Neural cell (in vitro differentiated cells): ENCODE measurements around the gene LARP7. TPM values are rescaled to one million over a fixed set of nuclear protein-coding genes. Genes with fewer than 3 reads are reported as not detected.

Experiments
- H2AFZ ChIP-seq: fragments of 200-600, 300-800 bp; sonication (generic), shearing (Covaris generic); 2 replicates; pipeline ENCODE4 v1.6.0; 2014; ENCODE audit warnings: low read depth, mild to moderate bottlenecking, antibody characterized with exemption, low read length, moderate library complexity
- H3F3A ChIP-seq: fragments of 200-600 bp; shearing (Covaris generic); 2 replicates; pipeline ENCODE4 v1.6.1; 2016; ENCODE audit warnings: mild to moderate bottlenecking, moderate library complexity, mixed read lengths, antibody characterized with exemption, low read length; ENCODE audit not compliant: insufficient read depth, poor library complexity, severe bottlenecking
- H3K27ac ChIP-seq: fragments of 200-600, 300-800 bp; sonication (generic), shearing (Covaris generic); 2 replicates; pipeline ENCODE4 v1.5.1; 2014; ENCODE audit warnings: mild to moderate bottlenecking, low read length, moderate library complexity
- H3K27me3 ChIP-seq: fragments of 300-800, 200-600 bp; sonication (generic), shearing (Covaris generic); 2 replicates; pipeline ENCODE4 v1.6.0; 2014; ENCODE audit warnings: mild to moderate bottlenecking, low read depth, low read length, moderate library complexity; ENCODE audit not compliant: insufficient read depth
- H3K36me3 ChIP-seq: fragments of 300-800, 200-600 bp; sonication (generic), shearing (Covaris generic); 2 replicates; pipeline ENCODE4 v1.5.1; 2014; ENCODE audit warnings: mild to moderate bottlenecking, antibody characterized with exemption, low read length, moderate library complexity; ENCODE audit not compliant: insufficient read depth
- H3K4me2 ChIP-seq: fragments of 300-800, 200-600 bp; sonication (generic), shearing (Covaris generic); 2 replicates; pipeline ENCODE4 v1.6.0; 2014; ENCODE audit warnings: mild to moderate bottlenecking, low read length
- H3K4me3 ChIP-seq: fragments of 300-800, 200-600 bp; sonication (generic), shearing (Covaris generic); 2 replicates; pipeline ENCODE4 v1.5.1; 2014; ENCODE audit warnings: mild to moderate bottlenecking, low read length, moderate library complexity
- H3K79me2 ChIP-seq: fragments of 200-600 bp; shearing (Covaris generic); replicated peaks from 2 replicates; pipeline ENCODE4 v1.6.0; 2014; ENCODE audit warnings: mild to moderate bottlenecking, low read length, moderate library complexity; ENCODE audit not compliant: insufficient read depth
- H3K9ac ChIP-seq: fragments of 300-800, 200-600 bp; sonication (generic), shearing (Covaris generic); 2 replicates; pipeline ENCODE4 v1.6.1; 2016; ENCODE audit warnings: mild to moderate bottlenecking, low read length, mixed read lengths
- H3K9me2 ChIP-seq: fragments of 200-600 bp; shearing (Covaris generic); 2 replicates; pipeline ENCODE4 v1.6.1; 2016; ENCODE audit warnings: mild to moderate bottlenecking, low read length, mixed read lengths; ENCODE audit not compliant: insufficient read depth
- H3K9me3 ChIP-seq: fragments of 200-600, 300-800 bp; sonication (generic), shearing (Covaris generic); 2 replicates; pipeline ENCODE4 v1.6.1; 2016; ENCODE audit warnings: mild to moderate bottlenecking, mixed run types, low read length, moderate library complexity, mixed read lengths
- H4K20me1 ChIP-seq: fragments of 200-600 bp; shearing (Covaris generic); 2 replicates; pipeline ENCODE4 v1.6.1; 2016; ENCODE audit warnings: mild to moderate bottlenecking, mixed run types; ENCODE audit not compliant: insufficient read depth
- EP300 ChIP-seq: fragments of 450-650 bp; conservative IDR thresholded peaks from 2 replicates; pipeline ENCODE4 v1.6.1; 2014; ENCODE audit warnings: antibody characterized with exemption, mild to moderate bottlenecking, moderate library complexity; ENCODE audit not compliant: poor library complexity, severe bottlenecking
- EZH2 ChIP-seq: fragments of 200-600, 300-800 bp; shearing (Covaris generic), sonication (generic); IDR thresholded peaks from 2 replicates; pipeline ENCODE4 v1.6.1; 2014; ENCODE audit warnings: antibody characterized with exemption, low read length, borderline replicate concordance, mild to moderate bottlenecking; ENCODE audit not compliant: insufficient read depth, poor library complexity, severe bottlenecking
- MXI1 ChIP-seq: fragments of 450-650 bp; conservative IDR thresholded peaks from 2 replicates; pipeline ENCODE4 v1.6.1; 2014; ENCODE audit warnings: antibody characterized with exemption, mild to moderate bottlenecking; ENCODE audit not compliant: poor library complexity, severe bottlenecking
- POLR2AphosphoS5 ChIP-seq: IDR thresholded peaks from 2 replicates; pipeline ENCODE4 v1.6.1; 2012
- RAD21 ChIP-seq: fragments of 450-650 bp; conservative IDR thresholded peaks from 2 replicates; pipeline ENCODE4 v1.6.1; 2014; ENCODE audit warnings: antibody characterized with exemption, mild to moderate bottlenecking, moderate library complexity
- REST ChIP-seq: IDR thresholded peaks from 2 replicates; pipeline ENCODE4 v1.6.1; 2012; ENCODE audit warnings: borderline replicate concordance
- SMC3 ChIP-seq: fragments of 450-650 bp; conservative IDR thresholded peaks from 2 replicates; pipeline ENCODE4 v1.6.1; 2014; ENCODE audit warnings: antibody characterized with exemption, mild to moderate bottlenecking, moderate library complexity; ENCODE audit not compliant: poor library complexity
- TAF1 ChIP-seq: IDR thresholded peaks from 2 replicates; pipeline ENCODE4 v1.6.1; 2012; ENCODE audit warnings: low read depth
- polyA plus RNA-seq: library from polyadenylated mRNA; depleted of rRNA; stranded (reverse); fragments of >200 nt; gene quantifications from 2 replicates; pipeline ENCODE4 v1.2.3, GENCODE V29; 2014
- TF ChIP-seq, protein P1 (sequence below): fragments of 450-650 bp; IDR thresholded peaks from 2 replicates; pipeline ENCODE4 v1.5.1; 2014; ENCODE audit warnings: antibody characterized with exemption, mild to moderate bottlenecking, moderate library complexity; ENCODE audit not compliant: poor library complexity, severe bottlenecking

Gene LARP7
- polyA plus RNA-seq, 1 donor from 2014 or later, result 48.2 TPM

DNA sequence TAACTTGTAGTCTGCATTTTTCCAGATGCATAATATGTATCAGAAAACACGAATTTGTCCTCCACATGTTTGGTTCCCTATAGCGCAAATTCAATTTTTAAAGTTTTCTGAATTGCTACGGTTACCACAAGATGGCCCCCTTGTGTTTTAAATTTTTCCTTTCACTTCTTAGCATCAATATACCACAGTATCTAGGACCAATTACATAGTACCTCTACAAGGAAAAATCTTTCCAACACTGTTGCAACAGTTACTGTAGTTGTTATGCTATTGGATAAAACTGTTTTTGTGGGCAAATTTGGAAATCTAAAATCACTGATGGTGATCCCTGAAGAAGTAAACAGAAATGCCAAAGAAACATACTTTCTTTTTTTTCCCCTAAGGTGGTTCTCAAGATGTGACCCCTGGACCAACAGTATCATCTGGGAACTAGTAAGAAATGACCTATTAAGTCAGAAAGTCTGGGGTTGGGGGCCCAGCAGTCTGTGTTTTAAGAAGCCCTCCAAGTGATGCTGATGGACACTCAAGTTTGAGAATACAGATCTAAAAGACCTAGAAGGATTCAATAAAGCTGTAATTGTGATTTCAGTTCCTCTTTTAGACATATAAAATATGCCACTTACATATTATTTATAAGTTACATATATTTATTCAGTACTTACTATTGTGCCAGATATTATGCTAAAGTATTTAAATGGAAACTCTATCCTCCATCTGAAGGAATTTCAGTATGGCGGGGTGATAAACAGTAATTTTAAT is 3.3 kb upstream of the LARP7 start:
- no peak overlapping the region for H3K4me2 ChIP-seq
- no peaks in the 10 kb centered on the region for H3K9me2 ChIP-seq
- no peak overlapping the region for H3K27ac ChIP-seq
- peaks cover 18% of the 10 kb centered on the region for H3K79me2 ChIP-seq
- no peaks in the 10 kb centered on the region for H4K20me1 ChIP-seq
- no peaks in the 10 kb centered on the region for H3K36me3 ChIP-seq
- H3K9ac ChIP-seq, result no peak overlapping the region
- no peak overlapping the region for H2AFZ ChIP-seq
- H3K4me3 ChIP-seq, result no peak overlapping the region
- H3K27me3 ChIP-seq, result no peaks in the 10 kb centered on the region
- no peaks in the 10 kb centered on the region for H3K9me3 ChIP-seq
- peak; percentile 80 for TF ChIP-seq RAD21
- TF ChIP-seq EP300, result no peak
- TF ChIP-seq EZH2, result no peak
- no peak for TF ChIP-seq POLR2AphosphoS5
- no peak for TF ChIP-seq TAF1
- TF ChIP-seq, protein P1, sequence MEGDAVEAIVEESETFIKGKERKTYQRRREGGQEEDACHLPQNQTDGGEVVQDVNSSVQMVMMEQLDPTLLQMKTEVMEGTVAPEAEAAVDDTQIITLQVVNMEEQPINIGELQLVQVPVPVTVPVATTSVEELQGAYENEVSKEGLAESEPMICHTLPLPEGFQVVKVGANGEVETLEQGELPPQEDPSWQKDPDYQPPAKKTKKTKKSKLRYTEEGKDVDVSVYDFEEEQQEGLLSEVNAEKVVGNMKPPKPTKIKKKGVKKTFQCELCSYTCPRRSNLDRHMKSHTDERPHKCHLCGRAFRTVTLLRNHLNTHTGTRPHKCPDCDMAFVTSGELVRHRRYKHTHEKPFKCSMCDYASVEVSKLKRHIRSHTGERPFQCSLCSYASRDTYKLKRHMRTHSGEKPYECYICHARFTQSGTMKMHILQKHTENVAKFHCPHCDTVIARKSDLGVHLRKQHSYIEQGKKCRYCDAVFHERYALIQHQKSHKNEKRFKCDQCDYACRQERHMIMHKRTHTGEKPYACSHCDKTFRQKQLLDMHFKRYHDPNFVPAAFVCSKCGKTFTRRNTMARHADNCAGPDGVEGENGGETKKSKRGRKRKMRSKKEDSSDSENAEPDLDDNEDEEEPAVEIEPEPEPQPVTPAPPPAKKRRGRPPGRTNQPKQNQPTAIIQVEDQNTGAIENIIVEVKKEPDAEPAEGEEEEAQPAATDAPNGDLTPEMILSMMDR, result peak; percentile 74
- peak; percentile 87 for TF ChIP-seq SMC3
- peaks cover 5% of the 10 kb centered on the region for H3F3A ChIP-seq

GRCh38 chr4:112637552-112637866 is 566 bp downstream of the LARP7 start:
- Histone ChIP-seq H3K9me3 (no peaks in the 10 kb centered on the region), H3K9ac (peak overlapping the region; percentile 77), H4K20me1 (no peaks in the 10 kb centered on the region), H2AFZ (peak overlapping the region; percentile 73), H3K36me3 (no peaks in the 10 kb centered on the region), H3F3A (peaks cover 5% of the 10 kb centered on the region), H3K4me3 (peak overlapping the region; percentile 75), H3K27me3 (no peaks in the 10 kb centered on the region), H3K79me2 (peaks cover 33% of the 10 kb centered on the region), H3K27ac (peak overlapping the region; percentile 93), H3K4me2 (peak overlapping the region; percentile 81), H3K9me2 (no peaks in the 10 kb centered on the region)
- TF ChIP-seq POLR2AphosphoS5 (peak; percentile 82), REST (peak; percentile 68), RAD21 (no peak), EZH2 (no peak), SMC3 (peak; percentile 51), TAF1 (peak; percentile 32), MXI1 (no peak)
- TF ChIP-seq, protein P1, result no peak
